Measurements from ENCODE around the gene ZSCAN26. TPM values are rescaled to one million over a fixed set of nuclear protein-coding genes. Genes with fewer than 3 reads are reported as not detected.

The ZSCAN26 gene
- total and polyA plus RNA-seq, 2 of the 8 experiments (the other 6 are each of a cell fraction or from before 2014, with no cell fraction given): 7.0 to 8.5 TPM

GRCh38 chr6:28217890-28218289 lies 49.1 kb upstream of the ZSCAN26 start (continued):
- TF ChIP-seq CBX8 (IDR thresholded peaks at IDR 0.05; ENCODE audit: borderline replicate concordance, low read depth, low read length): no peak
- TF ChIP-seq RAD21 (IDR thresholded peaks at IDR 0.05 in 1 of 2, conservative IDR thresholded peaks at IDR 0.05 in 1 of 2; ENCODE audit: low read depth in 2 of 2, low read length in 2 of 2): no peak
- no peak for TF ChIP-seq CHD7 (IDR thresholded peaks at IDR 0.05; ENCODE audit: insufficient replicate concordance, low read length)
